ENCODE data around the gene ACKR1. TPM values are rescaled to one million over a fixed set of nuclear protein-coding genes. Genes with fewer than 3 reads are reported as not detected.

Gene ACKR1
- total and polyA plus RNA-seq, 2 of the 13 experiments (the other 11 are each of a cell fraction or from before 2014, with no cell fraction given): not detected

- no peak for TF ChIP-seq CREM (IDR thresholded peaks at IDR 0.05)
- no peak for TF ChIP-seq CREM (CRISPR knock-in tag; IDR thresholded peaks at IDR 0.05)
- TF ChIP-seq ZNF24 (IDR thresholded peaks at IDR 0.05): no peak
These were observed 17.6 kb upstream of the ACKR1 start (continued) for GRCh38 chr1:159187033-159187432.

- no peaks in the 10 kb centered on the region for H3K4me1 ChIP-seq (ENCODE audit: insufficient read depth, low read length)
- no peak overlapping the region for H3K4me3 ChIP-seq (replicated peaks in 1 of 3; ENCODE audit: insufficient read depth in 1 of 3, low read depth in 2 of 3, low read length in 3 of 3)
- no peaks in the 10 kb centered on the region for H3K79me2 ChIP-seq (ENCODE audit: insufficient read depth, low read length)
- POLR2A ChIA-PET: no interaction called here
- H3K27me3 ChIP-seq (ENCODE audit: control insufficient read depth in 1 of 2, insufficient read depth in 2 of 2, low read length in 2 of 2): peaks cover 0 to 4% of the 10 kb centered on the region in 2 experiments; a peak in 1 of 5 replicates
- H3K4me2 ChIP-seq (ENCODE audit: low read depth, low read length): no peak overlapping the region
- H3K9ac ChIP-seq (ENCODE audit: insufficient read depth, low read depth, low read length): no peak overlapping the region
- no peak for FAIRE-seq
- in situ Hi-C loops (cut with HindIII; ENCODE audit: extremely low pct_ligation_motif_present, low pct_unique_long_range_greater_than_20kb): no loop called here
- H2AFZ ChIP-seq (ENCODE audit: low read length): no peak overlapping the region
- H3K27ac ChIP-seq (ENCODE audit: extremely low read length, insufficient read depth, low read length): no peak overlapping the region
- no TSS peak for BruUV-seq (replicated peaks)
- CTCF ChIA-PET (ENCODE audit: low intra/inter-chr PET ratio, low total read pairs): no interaction called here
- ATAC-seq: no peak
- H4K20me1 ChIP-seq (ENCODE audit: insufficient read depth, low read length): no peaks in the 10 kb centered on the region
- 26% methylated on average over 12 of the region's 14 CpGs for WGBS (ENCODE audit: low lambda C conversion rate)
- intact Hi-C loops (cut with micrococcal nuclease; ENCODE audit: unreplicated experiment): no loop called here
- no peaks in the 10 kb centered on the region for H3K9me3 ChIP-seq (ENCODE audit: low read length)
- DNase-seq (ENCODE audit: low spot score): no peak
- H3K36me3 ChIP-seq (replicated peaks in 1 of 2; ENCODE audit: control insufficient read depth in 1 of 2, insufficient read depth in 2 of 2, low read length in 2 of 2): no peaks in the 10 kb centered on the region
- no peak for TF ChIP-seq ISX (CRISPR knock-in tag; conservative IDR thresholded peaks at IDR 0.05)
- TF ChIP-seq BCLAF1 (IDR thresholded peaks at IDR 0.05): no peak
- TF ChIP-seq PBX3 (CRISPR knock-in tag; IDR thresholded peaks at IDR 0.05; ENCODE audit: borderline replicate concordance): no peak
- TF ChIP-seq HNRNPUL1 (IDR thresholded peaks at IDR 0.05; ENCODE audit: low read depth, low read length): no peak
- no peak for TF ChIP-seq ZNF264 (CRISPR knock-in tag; IDR thresholded peaks at IDR 0.05)
- no peak for TF ChIP-seq CAMTA2 (CRISPR knock-in tag; IDR thresholded peaks at IDR 0.05; ENCODE audit: borderline replicate concordance)
- TF ChIP-seq MLLT10 (CRISPR knock-in tag; IDR thresholded peaks at IDR 0.05): no peak
- no peak for TF ChIP-seq ZNF142 (CRISPR knock-in tag; IDR thresholded peaks at IDR 0.05)
- no peak for TF ChIP-seq FOXK2 (IDR thresholded peaks at IDR 0.05)
- no peak for TF ChIP-seq GABPB1 (CRISPR knock-in tag; IDR thresholded peaks at IDR 0.05)
These were observed 16.9 kb upstream of the ACKR1 start for GRCh38 chr1:159187647-159188374.

Data from HepG2 (cell line).